MCF 10A (cell line): ENCODE results near the gene ZCCHC24. TPM values are rescaled to one million over a fixed set of nuclear protein-coding genes. Genes with fewer than 3 reads are reported as not detected.

Source experiments
- BruUV-seq: library from RNA; stranded (reverse); fragments of 400-500 nt; replicated peaks from 2 replicates; lab custom pipeline; 2021; lab: Mats Ljungman, UMichigan
- CTCF ChIA-PET: fragments of 300-600 bp; sonication (Branson Sonifier 250); formaldehyde crosslinking; extraction: SDS; loops from one replicate; lab custom pipeline; 2021; ENCODE audit warnings: antibody characterized with exemption, inconsistent platforms; lab: Yijun Ruan, JAX
- POLR2A ChIA-PET: fragments of 300-600, 350-650 bp; sonication (Branson Sonifier 250); formaldehyde crosslinking; extraction: SDS; loops from one replicate; lab custom pipeline; 2020; ENCODE audit warnings: antibody characterized with exemption, inconsistent platforms; lab: Yijun Ruan, JAX
- DNase-seq: peaks from one replicate; pipeline ENCODE4 v3.0.0-alpha.2; 2018; ENCODE audit not compliant: unreplicated experiment
- H3K27ac Mint-ChIP-seq: one replicate; pipeline ENCODE4 v1.8.0; 2022; ENCODE audit warnings: mild to moderate bottlenecking, low read depth, mixed read lengths; ENCODE audit not compliant: unreplicated experiment
- H3K27me3 Mint-ChIP-seq: one replicate; pipeline ENCODE4 v1.8.0; 2022; ENCODE audit warnings: mixed read lengths; ENCODE audit not compliant: insufficient read depth, unreplicated experiment
- H3K36me3 Mint-ChIP-seq: one replicate; pipeline ENCODE4 v1.8.0; 2022; ENCODE audit warnings: mild to moderate bottlenecking, moderate library complexity, mixed read lengths; ENCODE audit not compliant: insufficient read depth, unreplicated experiment
- H3K4me1 Mint-ChIP-seq: one replicate; pipeline ENCODE4 v1.8.0; 2022; ENCODE audit warnings: mixed read lengths; ENCODE audit not compliant: insufficient read depth, unreplicated experiment
- H3K4me3 Mint-ChIP-seq: one replicate; pipeline ENCODE4 v1.8.0; 2022; ENCODE audit warnings: mild to moderate bottlenecking, moderate library complexity, mixed read lengths; ENCODE audit not compliant: unreplicated experiment
- H3K9me3 Mint-ChIP-seq: one replicate; pipeline ENCODE4 v1.8.0; 2022; ENCODE audit warnings: mixed read lengths; ENCODE audit not compliant: unreplicated experiment
- CTCF ChIP-seq: fragments of 200-600 bp; IDR thresholded peaks from one replicate; pipeline ENCODE4 v1.8.0; 2022; ENCODE audit warnings: antibody characterized with exemption, mild to moderate bottlenecking; ENCODE audit not compliant: unreplicated experiment
- intact Hi-C: fragments of 100-400 bp; cut with micrococcal nuclease; formaldehyde crosslinking; loops from 2 replicates; pipeline ENCODE4 v1.14.1; 2022
- total RNA-seq: library from RNA; stranded (reverse); gene quantifications from 2 replicates; pipeline ENCODE4 v1.2.3, GENCODE V29; 2022

The ZCCHC24 gene
- total RNA-seq, 1 experiment from 2014 or later: 2.8 TPM

DNA sequence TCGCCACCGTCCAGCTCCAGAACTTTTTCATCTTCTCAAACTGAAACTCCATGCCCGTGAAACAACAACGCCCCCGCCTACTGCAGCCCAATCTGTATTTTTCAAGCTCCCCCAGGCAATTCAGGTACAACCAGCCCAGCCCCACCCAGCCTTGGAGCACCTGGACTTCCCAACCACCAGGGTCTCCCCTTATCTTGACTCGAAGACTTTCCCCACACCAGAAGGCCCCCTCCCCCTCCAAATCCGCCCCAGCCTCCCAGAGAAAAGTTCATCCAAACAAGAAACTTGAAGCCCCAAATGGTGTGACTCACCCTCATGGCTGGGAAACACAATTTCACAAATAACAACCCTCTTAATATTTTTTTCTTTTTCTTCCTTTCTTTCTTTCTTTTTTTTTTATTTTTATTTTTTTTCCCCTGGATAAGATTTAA lies 10.6 kb downstream of the ZCCHC24 start:
- Mint-ChIP-seq H3K4me1 (peaks cover 5% of the 10 kb centered on the region), H3K9me3 (no peaks in the 10 kb centered on the region), H3K27me3 (no peaks in the 10 kb centered on the region), H3K27ac (no peak overlapping the region), H3K4me3 (no peak overlapping the region), H3K36me3 (no peaks in the 10 kb centered on the region)
- ChIA-PET POLR2A (no interaction called here), CTCF (no interaction called here)
- TF ChIP-seq CTCF: no peak
- peak; percentile 62 for DNase-seq
- BruUV-seq: no TSS peak
- intact Hi-C loops: no loop called here

GRCh38 chr10:79434223-79434687 lies 11.2 kb downstream of the ZCCHC24 start:
- POLR2A ChIA-PET: no interaction called here
- Mint-ChIP-seq H3K27ac (no peak overlapping the region), H3K9me3 (no peaks in the 10 kb centered on the region), H3K27me3 (no peaks in the 10 kb centered on the region), H3K4me1 (peaks cover 5% of the 10 kb centered on the region), H3K36me3 (no peaks in the 10 kb centered on the region), H3K4me3 (no peak overlapping the region)
- TF ChIP-seq CTCF: no peak
- CTCF ChIA-PET: no interaction called here
- no TSS peak for BruUV-seq
- intact Hi-C loops: no loop called here
- DNase-seq: no peak

- BruUV-seq: no TSS peak
- no peaks in the 10 kb centered on the region for H3K36me3 Mint-ChIP-seq
- TF ChIP-seq CTCF: no peak
- intact Hi-C loops: no loop called here
- ChIA-PET CTCF (no interaction called here), POLR2A (interaction anchor here (0.6 kb wide), 1 partner anchor 58 kb away, joined by 3 read pairs; no protein-coding TSS in a partner anchor)
- DNase-seq: no peak
- peaks cover 5% of the 10 kb centered on the region for H3K4me1 Mint-ChIP-seq
- no peak overlapping the region for H3K27ac Mint-ChIP-seq
- H3K27me3 Mint-ChIP-seq: no peaks in the 10 kb centered on the region
- H3K4me3 Mint-ChIP-seq: no peak overlapping the region
- no peaks in the 10 kb centered on the region for H3K9me3 Mint-ChIP-seq
Measured at GRCh38 chr10:79433324-79434222, 11.9 kb downstream of the ZCCHC24 start.

GRCh38 chr10:79431891-79432831 lies 13.3 kb downstream of the ZCCHC24 start:
- H3K36me3 Mint-ChIP-seq: no peaks in the 10 kb centered on the region
- H3K27ac Mint-ChIP-seq: no peak overlapping the region
- no peak for TF ChIP-seq CTCF
- H3K27me3 Mint-ChIP-seq: no peaks in the 10 kb centered on the region
- POLR2A ChIA-PET: no interaction called here
- no TSS peak for BruUV-seq
- CTCF ChIA-PET: no interaction called here
- DNase-seq: no peak
- no peaks in the 10 kb centered on the region for H3K9me3 Mint-ChIP-seq
- H3K4me3 Mint-ChIP-seq: no peak overlapping the region
- intact Hi-C loops: no loop called here
- H3K4me1 Mint-ChIP-seq: peaks cover 5% of the 10 kb centered on the region
